HepG2 (cell line): ENCODE data around the gene CACNA2D1. TPM values are rescaled to one million over a fixed set of nuclear protein-coding genes. Genes with fewer than 3 reads are reported as not detected.

Experiments used
- ATAC-seq: fragments of 200-7000 bp; cut with Tn5 transposase; 3 replicates; pipeline ENCODE4 v1.9.1; 2020; ENCODE audit warnings: mild to moderate bottlenecking, moderate library complexity
- BruUV-seq: library from RNA; stranded (reverse); fragments of 400-500 nt; replicated peaks from 2 replicates; lab custom pipeline; 2021; lab: Mats Ljungman, UMichigan
- CTCF ChIA-PET: fragments of 300-600 bp; formaldehyde crosslinking; extraction: SDS; loops from one replicate; lab custom pipeline; 2021; ENCODE audit warnings: low total read pairs, inconsistent platforms, low intra/inter-chr PET ratio; lab: Yijun Ruan, JAX
- POLR2A ChIA-PET: fragments of 350-600 bp; sonication (Branson Sonifier 250); formaldehyde crosslinking; loops from one replicate; lab custom pipeline; 2020; ENCODE audit warnings: antibody characterized with exemption, inconsistent platforms; lab: Yijun Ruan, JAX
- DNase-seq: peaks from one replicate; pipeline ENCODE4 v3.0.0-alpha.2; 2015; ENCODE audit warnings: low spot score
- FAIRE-seq: peaks from 3 replicates; lab custom pipeline; 2011; peaks lifted over from hg19 to GRCh38; lab: Jason Lieb, UNC
- H2AFZ ChIP-seq: one replicate; pipeline ENCODE4 v1.6.1; 2011; ENCODE audit warnings: low read length, inconsistent platforms
- H3K27ac ChIP-seq: fragments of 300-600 bp; 3 replicates; pipeline ENCODE4 v1.8.0; 2011; ENCODE audit warnings: mixed run types, mild to moderate bottlenecking, mixed read lengths, low read length, inconsistent platforms; ENCODE audit not compliant: insufficient read depth; ENCODE audit errors: extremely low read length
- H3K27me3 ChIP-seq, 2 experiments: fragments of 200-600 bp in 1 of 2; 2 replicates in 1 of 2; 3 replicates in 1 of 2; pipeline versions ENCODE4 v1.6.0 to v1.8.0; 2011; ENCODE audit warnings: low read length in 2 of 2, mild to moderate bottlenecking in 2 of 2, moderate library complexity in 2 of 2, inconsistent platforms in 1 of 2; ENCODE audit not compliant: insufficient read depth in 2 of 2, control insufficient read depth in 1 of 2
- H3K36me3 ChIP-seq, 2 experiments: fragments of 200-600 bp in 1 of 2; replicated peaks in 1 of 2; 2 replicates in 1 of 2; 3 replicates in 1 of 2; pipeline versions ENCODE4 v1.5.1 to v1.8.0; 2011; ENCODE audit warnings: low read length in 2 of 2, inconsistent platforms in 1 of 2; ENCODE audit not compliant: insufficient read depth in 2 of 2, control insufficient read depth in 1 of 2
- H3K4me1 ChIP-seq: 2 replicates; pipeline ENCODE4 v1.5.1; 2012; ENCODE audit warnings: low read length, inconsistent platforms; ENCODE audit not compliant: insufficient read depth
- H3K4me2 ChIP-seq: 2 replicates; pipeline ENCODE4 v1.6.0; 2011; ENCODE audit warnings: low read depth, low read length, inconsistent platforms
- H3K4me3 ChIP-seq, 3 experiments: fragments of 200-600 bp in 1 of 3; sonication (generic), shearing (Covaris generic) in 1 of 3; replicated peaks in 1 of 3; 2 replicates each; pipeline ENCODE4 v1.5.1; 2011 to 2016; ENCODE audit warnings: low read length in 3 of 3, inconsistent platforms in 2 of 3, low read depth in 2 of 3, mild to moderate bottlenecking in 2 of 3, control low read depth in 1 of 3, mixed read lengths in 1 of 3; ENCODE audit not compliant: insufficient read depth in 1 of 3
- H3K79me2 ChIP-seq: one replicate; pipeline ENCODE4 v1.6.1; 2011; ENCODE audit warnings: low read length, inconsistent platforms; ENCODE audit not compliant: insufficient read depth
- H3K9ac ChIP-seq: 2 replicates; pipeline ENCODE4 v1.6.0; 2011; ENCODE audit warnings: mild to moderate bottlenecking, low read depth, low read length, inconsistent platforms; ENCODE audit not compliant: insufficient read depth
- H3K9me3 ChIP-seq: 2 replicates; pipeline ENCODE4 v1.5.1; 2012; ENCODE audit warnings: mild to moderate bottlenecking, low read length
- H4K20me1 ChIP-seq: 2 replicates; pipeline ENCODE4 v1.6.0; 2011; ENCODE audit warnings: inconsistent platforms, mild to moderate bottlenecking, low read length, moderate library complexity; ENCODE audit not compliant: insufficient read depth
- ARID3A ChIP-seq: IDR thresholded peaks from 2 replicates; pipeline ENCODE4 v1.6.1; 2012; ENCODE audit warnings: low read depth, low read length, improper control_type of control experiment
- MIXL1 ChIP-seq: IDR thresholded peaks from 2 replicates; pipeline ENCODE4 v1.6.1; 2016
- NFYC ChIP-seq: IDR thresholded peaks from 2 replicates; pipeline ENCODE4 v1.6.1; 2016; ENCODE audit warnings: missing genetic modification reagents, missing compliant biosample characterization
- SNAI1 ChIP-seq: sonication (generic); formaldehyde crosslinking; IDR thresholded peaks from 2 replicates; pipeline ENCODE4 v1.5.0; 2020; ENCODE audit warnings: mild to moderate bottlenecking, missing genetic modification reagents, borderline replicate concordance
- SYNCRIP ChIP-seq: fragments of 200-400 bp; formaldehyde crosslinking; IDR thresholded peaks from 2 replicates; pipeline ENCODE4 v1.6.1; 2018; ENCODE audit warnings: mild to moderate bottlenecking, low read depth, low read length; ENCODE audit not compliant: insufficient read depth
- ZBTB39 ChIP-seq: sonication (generic); formaldehyde crosslinking; IDR thresholded peaks from 2 replicates; pipeline ENCODE4 v1.5.0; 2020; ENCODE audit warnings: missing genetic modification reagents
- ZBTB42 ChIP-seq: sonication (generic); formaldehyde crosslinking; IDR thresholded peaks from 2 replicates; pipeline ENCODE4 v1.5.0; 2020; ENCODE audit warnings: mild to moderate bottlenecking, missing genetic modification reagents
- ZNF292 ChIP-seq: sonication (generic); formaldehyde crosslinking; IDR thresholded peaks from 2 replicates; pipeline ENCODE4 v1.8.1; 2022; ENCODE audit warnings: mild to moderate bottlenecking, low read depth, missing genetic modification reagents, borderline replicate concordance
- ZNF382 ChIP-seq: sonication (generic); formaldehyde crosslinking; IDR thresholded peaks from 2 replicates; pipeline ENCODE4 v1.5.0; 2020; ENCODE audit warnings: missing genetic modification reagents, mild to moderate bottlenecking, borderline replicate concordance
- ZNF567 ChIP-seq: sonication (generic); formaldehyde crosslinking; IDR thresholded peaks from 2 replicates; pipeline ENCODE4 v1.8.1; 2023; ENCODE audit warnings: mild to moderate bottlenecking, missing genetic modification reagents, borderline replicate concordance
- ZNF703 ChIP-seq: sonication (generic); formaldehyde crosslinking; IDR thresholded peaks from 2 replicates; pipeline ENCODE4 v1.5.1; 2020; ENCODE audit warnings: missing genetic modification reagents, mild to moderate bottlenecking, moderate library complexity, borderline replicate concordance
- ZNF773 ChIP-seq: sonication (generic); formaldehyde crosslinking; IDR thresholded peaks from 2 replicates; pipeline ENCODE4 v1.4.0; 2020; ENCODE audit warnings: missing genetic modification reagents, borderline replicate concordance
- WGBS: methylation state at CpG from one replicate; pipeline ENCODE4 v1.1.6; 2017; ENCODE audit warnings: low lambda C conversion rate; 5-methylcytosine and 5-hydroxymethylcytosine counted together
- in situ Hi-C: cut with HindIII; loops from 2 replicates; pipeline ENCODE4 v1.10.0; 2017; ENCODE audit warnings: low pct_unique_long_range_greater_than_20kb; ENCODE audit not compliant: extremely low pct_ligation_motif_present
- intact Hi-C: fragments of 100-400 bp; cut with micrococcal nuclease; formaldehyde crosslinking; loops from one replicate; pipeline ENCODE4 v1.10.0; 2022; ENCODE audit not compliant: unreplicated experiment
- polyA plus RNA-seq, 8 experiments: library from polyadenylated mRNA; depleted of rRNA in 3 of 8; stranded (reverse) in 7 of 8; unstranded in 1 of 8; fragments of >200 nt; fragmentation: Illumina TruSeq in 4 of 8; extraction: Trizol in 4 of 8; gene quantifications; 2 replicates each; pipeline versions ENCODE4 v1.2.1 to v1.2.3, GENCODE V29; 2011 to 2016; ENCODE audit warnings: low read depth in 4 of 8, missing spikeins in 1 of 8, mixed read lengths in 1 of 8; ENCODE audit not compliant: insufficient read depth in 1 of 8
- total RNA-seq, 5 experiments: library from RNA; depleted of rRNA; stranded (reverse); fragments of >200 nt; fragmentation: Illumina TruSeq; extraction: Trizol; gene quantifications; 2 replicates each; pipeline ENCODE4 v1.2.3, GENCODE V29; 2016; ENCODE audit warnings: low read depth in 1 of 5
- TF ChIP-seq, protein P1 (sequence below): sonication (generic); formaldehyde crosslinking; IDR thresholded peaks from 2 replicates; pipeline ENCODE4 v1.8.0; 2022; ENCODE audit warnings: missing genetic modification reagents, mild to moderate bottlenecking, inconsistent platforms, borderline replicate concordance

CACNA2D1 gene
- total and polyA plus RNA-seq, 2 of the 13 experiments (the other 11 are each of a cell fraction or from before 2014, with no cell fraction given) = not detected

- Histone ChIP-seq H3K4me1 (no peaks in the 10 kb centered on the region), H3K9me3 (no peaks in the 10 kb centered on the region), H3K36me3 (no peaks in the 10 kb centered on the region), H3K4me2 (no peak overlapping the region), H4K20me1 (no peaks in the 10 kb centered on the region), H3K27me3 (no peaks in the 10 kb centered on the region), H3K4me3 (no peak overlapping the region), H2AFZ (no peak overlapping the region), H3K9ac (no peak overlapping the region), H3K79me2 (no peaks in the 10 kb centered on the region), H3K27ac (no peak overlapping the region)
- in situ Hi-C loops = no loop called here
- POLR2A ChIA-PET = no interaction called here
- FAIRE-seq = no peak
- no TSS peak for BruUV-seq
- intact Hi-C loops = no loop called here
- CTCF ChIA-PET = no interaction called here
- no peak for DNase-seq
- TF ChIP-seq NFYC (CRISPR knock-in tag) (no peak), ARID3A (no peak), ZNF292 (CRISPR knock-in tag) (no peak), SNAI1 (CRISPR knock-in tag) (no peak), ZBTB42 (CRISPR knock-in tag) (no peak), ZNF773 (no peak), ZNF703 (CRISPR knock-in tag) (no peak)
- no peak for ATAC-seq
- WGBS = under 1% methylated on average over 4 of the region's 4 CpGs
These were observed 431.1 kb downstream of the CACNA2D1 start for GRCh38 chr7:82012453-82012852.

GRCh38 chr7:82010416-82010815, 433.2 kb downstream of the CACNA2D1 start:
- in situ Hi-C loops = no loop called here
- BruUV-seq = no TSS peak
- ChIA-PET CTCF (no interaction called here), POLR2A (no interaction called here)
- Histone ChIP-seq H3K27me3 (no peaks in the 10 kb centered on the region), H3K79me2 (no peaks in the 10 kb centered on the region), H3K4me2 (no peak overlapping the region), H3K36me3 (no peaks in the 10 kb centered on the region), H4K20me1 (no peaks in the 10 kb centered on the region), H3K4me1 (no peaks in the 10 kb centered on the region), H2AFZ (peak overlapping the region; percentile 36), H3K9ac (no peak overlapping the region), H3K4me3 (no peak overlapping the region), H3K27ac (no peak overlapping the region), H3K9me3 (no peaks in the 10 kb centered on the region)
- intact Hi-C loops = no loop called here
- WGBS = 0% methylated on average over 1 of the region's 1 CpG
- DNase-seq = no peak
- no peak for FAIRE-seq
- ATAC-seq = no peak
- TF ChIP-seq MIXL1 (CRISPR knock-in tag) (no peak), ZNF567 (CRISPR knock-in tag) (no peak), SYNCRIP (no peak), ZNF382 (no peak), ZBTB39 (no peak)
- TF ChIP-seq, protein P1, sequence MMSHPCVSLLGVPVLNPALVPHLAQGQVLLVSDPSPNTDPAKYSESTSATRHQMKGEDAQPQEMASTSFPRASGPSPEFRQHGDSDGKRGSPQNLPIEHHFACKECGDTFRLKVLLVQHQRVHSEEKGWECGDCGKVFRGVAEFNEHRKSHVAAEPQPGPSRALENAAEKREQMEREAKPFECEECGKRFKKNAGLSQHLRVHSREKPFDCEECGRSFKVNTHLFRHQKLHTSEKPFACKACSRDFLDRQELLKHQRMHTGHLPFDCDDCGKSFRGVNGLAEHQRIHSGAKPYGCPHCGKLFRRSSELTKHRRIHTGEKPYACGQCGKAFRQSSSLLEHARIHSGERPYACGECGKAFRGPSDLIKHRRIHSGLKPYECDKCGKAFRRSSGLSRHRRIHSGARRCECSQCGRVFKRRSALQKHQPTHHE (CRISPR knock-in tag) = no peak
